HepG2 (cell line): ENCODE data around the gene RAB5A. TPM values are rescaled to one million over a fixed set of nuclear protein-coding genes. Genes with fewer than 3 reads are reported as not detected.

Experiments used
- ATAC-seq: fragments of 200-7000 bp; cut with Tn5 transposase; 3 replicates; pipeline ENCODE4 v1.9.1; 2020; ENCODE audit warnings: mild to moderate bottlenecking, moderate library complexity
- BruUV-seq: library from RNA; stranded (reverse); fragments of 400-500 nt; replicated peaks from 2 replicates; lab custom pipeline; 2021; lab: Mats Ljungman, UMichigan
- CTCF ChIA-PET: fragments of 300-600 bp; formaldehyde crosslinking; extraction: SDS; loops from one replicate; lab custom pipeline; 2021; ENCODE audit warnings: low total read pairs, inconsistent platforms, low intra/inter-chr PET ratio; lab: Yijun Ruan, JAX
- POLR2A ChIA-PET: fragments of 350-600 bp; sonication (Branson Sonifier 250); formaldehyde crosslinking; loops from one replicate; lab custom pipeline; 2020; ENCODE audit warnings: antibody characterized with exemption, inconsistent platforms; lab: Yijun Ruan, JAX
- DNase-seq: peaks from one replicate; pipeline ENCODE4 v3.0.0-alpha.2; 2015; ENCODE audit warnings: low spot score
- FAIRE-seq: peaks from 3 replicates; lab custom pipeline; 2011; peaks lifted over from hg19 to GRCh38; lab: Jason Lieb, UNC
- H2AFZ ChIP-seq: one replicate; pipeline ENCODE4 v1.6.1; 2011; ENCODE audit warnings: low read length, inconsistent platforms
- H3K27ac ChIP-seq: fragments of 300-600 bp; 3 replicates; pipeline ENCODE4 v1.8.0; 2011; ENCODE audit warnings: mixed run types, mild to moderate bottlenecking, mixed read lengths, low read length, inconsistent platforms; ENCODE audit not compliant: insufficient read depth; ENCODE audit errors: extremely low read length
- H3K27me3 ChIP-seq, 2 experiments: fragments of 200-600 bp in 1 of 2; 2 replicates in 1 of 2; 3 replicates in 1 of 2; pipeline versions ENCODE4 v1.6.0 to v1.8.0; 2011; ENCODE audit warnings: low read length in 2 of 2, mild to moderate bottlenecking in 2 of 2, moderate library complexity in 2 of 2, inconsistent platforms in 1 of 2; ENCODE audit not compliant: insufficient read depth in 2 of 2, control insufficient read depth in 1 of 2
- H3K36me3 ChIP-seq, 2 experiments: fragments of 200-600 bp in 1 of 2; replicated peaks in 1 of 2; 2 replicates in 1 of 2; 3 replicates in 1 of 2; pipeline versions ENCODE4 v1.5.1 to v1.8.0; 2011; ENCODE audit warnings: low read length in 2 of 2, inconsistent platforms in 1 of 2; ENCODE audit not compliant: insufficient read depth in 2 of 2, control insufficient read depth in 1 of 2
- H3K4me1 ChIP-seq: 2 replicates; pipeline ENCODE4 v1.5.1; 2012; ENCODE audit warnings: low read length, inconsistent platforms; ENCODE audit not compliant: insufficient read depth
- H3K4me2 ChIP-seq: 2 replicates; pipeline ENCODE4 v1.6.0; 2011; ENCODE audit warnings: low read depth, low read length, inconsistent platforms
- H3K4me3 ChIP-seq, 3 experiments: fragments of 200-600 bp in 1 of 3; sonication (generic), shearing (Covaris generic) in 1 of 3; replicated peaks in 1 of 3; 2 replicates each; pipeline ENCODE4 v1.5.1; 2011 to 2016; ENCODE audit warnings: low read length in 3 of 3, inconsistent platforms in 2 of 3, low read depth in 2 of 3, mild to moderate bottlenecking in 2 of 3, control low read depth in 1 of 3, mixed read lengths in 1 of 3; ENCODE audit not compliant: insufficient read depth in 1 of 3
- H3K79me2 ChIP-seq: one replicate; pipeline ENCODE4 v1.6.1; 2011; ENCODE audit warnings: low read length, inconsistent platforms; ENCODE audit not compliant: insufficient read depth
- H3K9ac ChIP-seq: 2 replicates; pipeline ENCODE4 v1.6.0; 2011; ENCODE audit warnings: mild to moderate bottlenecking, low read depth, low read length, inconsistent platforms; ENCODE audit not compliant: insufficient read depth
- H3K9me3 ChIP-seq: 2 replicates; pipeline ENCODE4 v1.5.1; 2012; ENCODE audit warnings: mild to moderate bottlenecking, low read length
- H4K20me1 ChIP-seq: 2 replicates; pipeline ENCODE4 v1.6.0; 2011; ENCODE audit warnings: inconsistent platforms, mild to moderate bottlenecking, low read length, moderate library complexity; ENCODE audit not compliant: insufficient read depth
- AFF4 ChIP-seq: sonication (generic); formaldehyde crosslinking; IDR thresholded peaks from 2 replicates; pipeline ENCODE4 v1.4.0; 2020; ENCODE audit warnings: missing genetic modification reagents
- KDM5A ChIP-seq: fragments of 200-600 bp; sonication (generic); IDR thresholded peaks from 2 replicates; pipeline ENCODE4 v1.7.0; 2018; ENCODE audit warnings: antibody characterized with exemption, mild to moderate bottlenecking, low read length, borderline replicate concordance
- KLF12 ChIP-seq: sonication (generic); formaldehyde crosslinking; IDR thresholded peaks from 2 replicates; pipeline ENCODE4 v1.4.0; 2020; ENCODE audit warnings: missing genetic modification reagents, borderline replicate concordance
- KLF16 ChIP-seq, 2 experiments: sonication (generic) in 1 of 2; formaldehyde crosslinking in 1 of 2; IDR thresholded peaks; 2 replicates each; pipeline versions ENCODE4 v1.6.1 to v1.8.0; 2016 to 2023; ENCODE audit warnings: missing genetic modification reagents in 2 of 2, missing compliant biosample characterization in 1 of 2
- MEIS1 ChIP-seq: sonication (generic); formaldehyde crosslinking; IDR thresholded peaks from 2 replicates; pipeline ENCODE4 v1.9.0; 2021; ENCODE audit warnings: mild to moderate bottlenecking, missing genetic modification reagents, moderate library complexity, borderline replicate concordance
- MYNN ChIP-seq: sonication (generic); formaldehyde crosslinking; IDR thresholded peaks from 2 replicates; pipeline ENCODE4 v1.4.0; 2020; ENCODE audit warnings: mild to moderate bottlenecking, low read depth, missing genetic modification reagents
- REL ChIP-seq: sonication (generic); formaldehyde crosslinking; conservative IDR thresholded peaks from 2 replicates; pipeline ENCODE4 v1.8.0; 2022; ENCODE audit warnings: mild to moderate bottlenecking, missing genetic modification reagents, moderate library complexity
- SNAI1 ChIP-seq: sonication (generic); formaldehyde crosslinking; IDR thresholded peaks from 2 replicates; pipeline ENCODE4 v1.5.0; 2020; ENCODE audit warnings: mild to moderate bottlenecking, missing genetic modification reagents, borderline replicate concordance
- TCF7L2 ChIP-seq: IDR thresholded peaks from 2 replicates; pipeline ENCODE4 v1.6.1; 2011; ENCODE audit warnings: mild to moderate bottlenecking, low read depth, low read length, moderate library complexity
- U2AF1 ChIP-seq: fragments of 200-400 bp; formaldehyde crosslinking; optimal IDR thresholded peaks from 2 replicates; pipeline ENCODE3; 2017; ENCODE audit warnings: mild to moderate bottlenecking, low read depth, low read length
- ZFYVE20 ChIP-seq: sonication (generic); formaldehyde crosslinking; IDR thresholded peaks from 2 replicates; pipeline ENCODE4 v1.8.0; 2023; ENCODE audit warnings: low read depth, mild to moderate bottlenecking, moderate library complexity, missing genetic modification reagents, borderline replicate concordance
- ZNF33B ChIP-seq: sonication (generic); formaldehyde crosslinking; IDR thresholded peaks from 2 replicates; pipeline ENCODE4 v1.5.1; 2020; ENCODE audit warnings: mild to moderate bottlenecking, missing genetic modification reagents
- ZNF674 ChIP-seq: sonication (generic); formaldehyde crosslinking; IDR thresholded peaks from 2 replicates; pipeline ENCODE4 v1.5.0; 2020; ENCODE audit warnings: low read depth, mild to moderate bottlenecking, missing genetic modification reagents
- ZNF761 ChIP-seq: sonication (generic); formaldehyde crosslinking; conservative IDR thresholded peaks from 2 replicates; pipeline ENCODE4 v1.4.0; 2020; ENCODE audit warnings: mild to moderate bottlenecking, missing genetic modification reagents
- ZNF770 ChIP-seq: sonication (generic); formaldehyde crosslinking; IDR thresholded peaks from 2 replicates; pipeline ENCODE4 v1.5.0; 2020; ENCODE audit warnings: mild to moderate bottlenecking, missing genetic modification reagents
- ZNF841 ChIP-seq: sonication (generic); formaldehyde crosslinking; IDR thresholded peaks from 2 replicates; pipeline ENCODE4 v1.8.1; 2023; ENCODE audit warnings: missing genetic modification reagents, borderline replicate concordance
- WGBS: methylation state at CpG from one replicate; pipeline ENCODE4 v1.1.6; 2017; ENCODE audit warnings: low lambda C conversion rate; 5-methylcytosine and 5-hydroxymethylcytosine counted together
- in situ Hi-C: cut with HindIII; loops from 2 replicates; pipeline ENCODE4 v1.10.0; 2017; ENCODE audit warnings: low pct_unique_long_range_greater_than_20kb; ENCODE audit not compliant: extremely low pct_ligation_motif_present
- intact Hi-C: fragments of 100-400 bp; cut with micrococcal nuclease; formaldehyde crosslinking; loops from one replicate; pipeline ENCODE4 v1.10.0; 2022; ENCODE audit not compliant: unreplicated experiment
- polyA plus RNA-seq, 8 experiments: library from polyadenylated mRNA; depleted of rRNA in 3 of 8; stranded (reverse) in 7 of 8; unstranded in 1 of 8; fragments of >200 nt; fragmentation: Illumina TruSeq in 4 of 8; extraction: Trizol in 4 of 8; gene quantifications; 2 replicates each; pipeline versions ENCODE4 v1.2.1 to v1.2.3, GENCODE V29; 2011 to 2016; ENCODE audit warnings: low read depth in 4 of 8, missing spikeins in 1 of 8, mixed read lengths in 1 of 8; ENCODE audit not compliant: insufficient read depth in 1 of 8
- total RNA-seq, 5 experiments: library from RNA; depleted of rRNA; stranded (reverse); fragments of >200 nt; fragmentation: Illumina TruSeq; extraction: Trizol; gene quantifications; 2 replicates each; pipeline ENCODE4 v1.2.3, GENCODE V29; 2016; ENCODE audit warnings: low read depth in 1 of 5

RAB5A gene
- total and polyA plus RNA-seq, 2 of the 13 experiments (the other 11 are each of a cell fraction or from before 2014, with no cell fraction given) = 16.0 to 27.1 TPM

GRCh38 chr3:20001932-20002331, 55.0 kb downstream of the RAB5A start:
- CTCF ChIA-PET = no interaction called here
- H3K27me3 ChIP-seq = no peaks in the 10 kb centered on the region
- H3K9ac ChIP-seq = no peak overlapping the region
- 57% methylated on average over 3 of the region's 3 CpGs for WGBS
- no TSS peak for BruUV-seq
- no peak overlapping the region for H2AFZ ChIP-seq
- POLR2A ChIA-PET = no interaction called here
- no peaks in the 10 kb centered on the region for H3K9me3 ChIP-seq
- H3K27ac ChIP-seq = no peak overlapping the region
- no peaks in the 10 kb centered on the region for H3K36me3 ChIP-seq
- FAIRE-seq = no peak
- no peaks in the 10 kb centered on the region for H4K20me1 ChIP-seq
- ATAC-seq = no peak
- TF ChIP-seq KDM5A (no peak), REL (no peak), KLF16 (CRISPR knock-in tag; IDR thresholded peaks at IDR 0.05) (no peak), ZNF674 (CRISPR knock-in tag) (no peak), ZNF841 (no peak), MEIS1 (no peak), KLF12 (CRISPR knock-in tag) (no peak), TCF7L2 (no peak), AFF4 (CRISPR knock-in tag) (no peak), ZNF761 (no peak), U2AF1 (no peak), MYNN (CRISPR knock-in tag) (no peak), ZNF770 (CRISPR knock-in tag) (no peak), SNAI1 (CRISPR knock-in tag) (no peak), ZNF33B (CRISPR knock-in tag) (no peak), ZFYVE20 (CRISPR knock-in tag) (no peak)
- TF ChIP-seq, all 625 proteins: peak for 0
- Histone ChIP-seq H3K79me2 (no peaks in the 10 kb centered on the region), H3K4me2 (no peak overlapping the region), H3K4me1 (no peaks in the 10 kb centered on the region), H3K4me3 (no peak overlapping the region)
- no peak for DNase-seq
- intact Hi-C loops = loop anchor here (5.0 kb wide), 1 partner anchor 35 kb away; no protein-coding TSS in a partner anchor
- in situ Hi-C loops = no loop called here
